Activated CD4-positive, alpha-beta T cell treated with anti-CD3 and anti-CD28 coated beads for 24 hours (primary cell): ENCODE data around the gene XIRP1.
"Not testable (repeated sequence)": the region's sequence is repeated elsewhere in the genome, so short reads cannot be mapped to it uniquely, and the experiment has no call there.

Source experiments
- DNase-seq, 2 donors: peaks; one replicate each; pipeline ENCODE4 v3.0.0-alpha.2; 2020; ENCODE audit warnings: low read depth in 2 of 2

Gene XIRP1

GRCh38 chr3:39186692-39187151, 5.7 kb downstream of the XIRP1 start:
- no peak for DNase-seq

- DNase-seq = no peak
These were observed 6.3 kb downstream of the XIRP1 start for GRCh38 chr3:39185959-39186691.

- DNase-seq = no peak
These were observed 7.0 kb downstream of the XIRP1 start for GRCh38 chr3:39185326-39185958.

GRCh38 chr3:39184968-39185285, 7.5 kb downstream of the XIRP1 start:
- no peak for DNase-seq

- no peak for DNase-seq
These were observed 8.1 kb downstream of the XIRP1 start for GRCh38 chr3:39184081-39184967.

- no peak for DNase-seq
These were observed 8.9 kb downstream of the XIRP1 start for GRCh38 chr3:39183211-39184080.

- no peak for DNase-seq
These were observed 10.7 kb downstream of the XIRP1 start for GRCh38 chr3:39181408-39182335.

GRCh38 chr3:39180546-39181346, 11.6 kb downstream of the XIRP1 start:
- peak; percentile 72 to 83 for DNase-seq

GRCh38 chr3:39180183-39180545, 12.2 kb downstream of the XIRP1 start:
- DNase-seq = no peak

- no peak for DNase-seq
These were observed 13.8 kb downstream of the XIRP1 start for GRCh38 chr3:39178553-39178952.

- peak; percentile 55 to 72 for DNase-seq
These were observed 14.6 kb downstream of the XIRP1 start for GRCh38 chr3:39177708-39178332.

GRCh38 chr3:39176025-39176714, 16.2 kb downstream of the XIRP1 start:
- DNase-seq = no peak

- DNase-seq = no peak
These were observed 18.9 kb downstream of the XIRP1 start for GRCh38 chr3:39173318-39174125.

- no peak for DNase-seq
These were observed 20.5 kb downstream of the XIRP1 start for GRCh38 chr3:39171860-39172259.

- DNase-seq = not testable (repeated sequence)
These were observed 21.5 kb downstream of the XIRP1 start for GRCh38 chr3:39170877-39171276.

- no peak for DNase-seq
These were observed 21.9 kb downstream of the XIRP1 start for GRCh38 chr3:39170461-39170860.

- DNase-seq = no peak
These were observed 22.7 kb downstream of the XIRP1 start for GRCh38 chr3:39169712-39170111.
